GM23338 (cell line): ENCODE results near the gene KAT2A. TPM values are rescaled to one million over a fixed set of nuclear protein-coding genes. Genes with fewer than 3 reads are reported as not detected.

Experiments
- ATAC-seq: fragments of 200-7000 bp; cut with Tn5 transposase; 3 replicates; pipeline ENCODE4 v1.9.1; 2020
- DNase-seq: peaks from one replicate; pipeline ENCODE4 v3.0.0-alpha.2; 2015; ENCODE audit warnings: low spot score
- H2AFZ ChIP-seq: fragments of 200-600 bp; sonication (generic); 2 replicates; pipeline ENCODE4 v1.8.0; 2016; ENCODE audit warnings: antibody characterized with exemption, mild to moderate bottlenecking, moderate library complexity
- H3F3A ChIP-seq: fragments of 200-600 bp; sonication (generic); replicated peaks from 2 replicates; pipeline ENCODE4 v1.8.0; 2017; ENCODE audit warnings: antibody characterized with exemption, mixed run types, low read depth
- H3K27ac ChIP-seq: fragments of 200-600 bp; sonication (generic); 2 replicates; pipeline ENCODE4 v1.6.1; 2016; ENCODE audit warnings: low read depth
- H3K27me3 ChIP-seq: fragments of 200-600 bp; sonication (generic); 2 replicates; pipeline ENCODE4 v1.8.0; 2016; ENCODE audit warnings: mild to moderate bottlenecking, mixed run types, moderate library complexity; ENCODE audit not compliant: insufficient read depth
- H3K36me3 ChIP-seq: fragments of 200-600 bp; sonication (generic); 2 replicates; pipeline ENCODE4 v1.8.0; 2016; ENCODE audit warnings: mild to moderate bottlenecking; ENCODE audit not compliant: insufficient read depth
- H3K4me1 ChIP-seq: fragments of 200-600 bp; sonication (generic); 2 replicates; pipeline ENCODE4 v1.8.0; 2016; ENCODE audit warnings: mild to moderate bottlenecking, moderate library complexity; ENCODE audit not compliant: insufficient read depth
- H3K4me2 ChIP-seq: fragments of 200-600 bp; sonication (generic); 2 replicates; pipeline ENCODE4 v1.7.1; 2017; ENCODE audit warnings: mixed run types
- H3K4me3 ChIP-seq: fragments of 200-600 bp; sonication (generic); 2 replicates; pipeline ENCODE4 v1.6.1; 2016; ENCODE audit warnings: mixed run types
- H3K79me2 ChIP-seq: fragments of 200-600 bp; sonication (generic); replicated peaks from 2 replicates; pipeline ENCODE4 v1.8.0; 2017; ENCODE audit warnings: mild to moderate bottlenecking; ENCODE audit not compliant: insufficient read depth
- H3K9me2 ChIP-seq: fragments of 200-600 bp; sonication (generic); 2 replicates; pipeline ENCODE4 v1.8.0; 2017; ENCODE audit not compliant: insufficient read depth
- H4K20me1 ChIP-seq: fragments of 200-600 bp; sonication (generic); replicated peaks from 2 replicates; pipeline ENCODE4 v1.8.0; 2017; ENCODE audit warnings: mild to moderate bottlenecking; ENCODE audit not compliant: insufficient read depth
- H3K27ac Mint-ChIP-seq: 2 replicates; pipeline ENCODE4 v1.8.0; 2020; ENCODE audit warnings: inconsistent platforms, mild to moderate bottlenecking, moderate library complexity, mixed read lengths
- H3K27me3 Mint-ChIP-seq: 3 replicates; pipeline ENCODE4 v1.8.0; 2022; ENCODE audit warnings: low read depth, mild to moderate bottlenecking, moderate library complexity, mixed read lengths, inconsistent platforms; ENCODE audit not compliant: insufficient read depth, poor library complexity
- H3K36me3 Mint-ChIP-seq: 3 replicates; pipeline ENCODE4 v1.8.0; 2021; ENCODE audit warnings: low read depth, mild to moderate bottlenecking, inconsistent platforms, moderate library complexity, mixed read lengths
- H3K4me1 Mint-ChIP-seq: 3 replicates; pipeline ENCODE4 v1.8.0; 2020; ENCODE audit warnings: mild to moderate bottlenecking, inconsistent platforms, mixed read lengths
- H3K4me3 Mint-ChIP-seq: 3 replicates; pipeline ENCODE4 v1.8.0; 2021; ENCODE audit warnings: moderate library complexity, mild to moderate bottlenecking, inconsistent platforms, mixed read lengths
- H3K9me3 Mint-ChIP-seq: 3 replicates; pipeline ENCODE4 v1.8.0; 2020; ENCODE audit warnings: moderate library complexity, mild to moderate bottlenecking, inconsistent platforms, mixed read lengths
- ZNF114 ChIP-seq: fragments of 250-450 bp; sonication (Bioruptor Pico); IDR thresholded peaks from 2 replicates; pipeline ENCODE4 v1.5.0; 2020; ENCODE audit warnings: mild to moderate bottlenecking, moderate library complexity
- ZNF331 ChIP-seq: fragments of 250-450 bp; sonication (Bioruptor Pico); IDR thresholded peaks from 2 replicates; pipeline ENCODE4 v1.5.0; 2020; ENCODE audit warnings: low read depth, mild to moderate bottlenecking, moderate library complexity
- polyA plus RNA-seq: library from polyadenylated mRNA; unstranded; fragments of >200 nt; fragmentation: Nextera tagmentation; extraction: Ambion mirVana; gene quantifications from 2 replicates; pipeline ENCODE4 v1.2.1, GENCODE V29; 2016
- total RNA-seq: library from RNA; depleted of rRNA; stranded (reverse); fragments of >200 nt; shearing (Covaris generic); gene quantifications from 2 replicates; pipeline ENCODE4 v1.2.3, GENCODE V29; 2014
- TF ChIP-seq, protein P1 (sequence below): fragments of 250-450 bp; sonication (Bioruptor Pico); IDR thresholded peaks from 2 replicates; pipeline ENCODE4 v1.5.0; 2020; ENCODE audit warnings: mild to moderate bottlenecking, moderate library complexity
- TF ChIP-seq, protein P2 (sequence below), 2 experiments: fragments of 200-600 bp in 1 of 2; sonication (generic) in 1 of 2; conservative IDR thresholded peaks; 2 replicates each; pipeline versions ENCODE4 v1.5.1 to v1.6.1; 2016 to 2017; ENCODE audit warnings: antibody characterized with exemption in 2 of 2, low read depth in 2 of 2, mild to moderate bottlenecking in 2 of 2, moderate library complexity in 1 of 2

KAT2A gene
- total and polyA plus RNA-seq, 2 experiments from 2014 or later: 13.9 to 25.2 TPM

DNA sequence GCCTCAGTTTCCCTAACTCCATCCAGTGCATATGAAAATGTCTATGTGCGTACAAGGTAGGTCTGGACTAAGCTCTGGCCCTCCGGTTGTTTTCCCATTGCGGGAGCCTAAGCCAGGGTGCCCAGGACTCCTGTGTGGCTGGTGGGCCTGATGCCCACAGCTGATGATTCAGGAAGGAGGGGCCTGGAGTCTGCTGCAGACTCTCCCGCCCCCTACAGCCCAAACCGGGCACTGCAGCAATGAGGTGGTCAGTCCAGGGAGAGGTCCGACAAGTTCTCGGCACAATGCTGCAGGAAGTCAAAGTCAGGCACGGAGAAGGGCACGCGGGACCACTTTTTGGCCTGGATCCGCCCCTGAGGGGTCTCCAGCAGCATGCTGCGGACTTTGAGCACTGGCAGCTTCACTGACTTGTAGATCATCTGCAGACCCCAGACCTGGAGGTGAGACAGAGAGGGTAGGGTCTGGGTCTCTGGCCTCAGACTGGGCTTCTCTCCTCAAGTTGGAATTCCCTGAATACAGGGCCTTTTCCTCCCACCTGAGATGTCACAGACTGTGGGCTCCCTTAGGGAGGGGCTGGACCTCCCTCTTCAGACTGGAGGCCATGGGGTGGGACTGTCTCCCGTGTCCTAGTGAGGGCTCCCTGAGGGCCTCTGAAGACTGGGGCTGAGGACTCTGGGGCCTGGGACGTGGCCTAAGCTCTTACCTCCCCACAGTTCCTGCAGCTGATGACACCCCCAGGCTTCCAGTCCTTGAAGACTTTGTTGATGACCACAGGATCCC lies 19.5 kb downstream of the KAT2A start:
- Mint-ChIP-seq H3K27me3 (peaks cover 30% of the 10 kb centered on the region), H3K9me3 (no peaks in the 10 kb centered on the region; the same call in 2 of the 3 replicates), H3K4me3 (no peak overlapping the region), H3K27ac (no peak overlapping the region), H3K4me1 (peaks cover 19% of the 10 kb centered on the region), H3K36me3 (no peaks in the 10 kb centered on the region; the same call in 2 of the 3 replicates)
- ATAC-seq: peak; percentile 76
- DNase-seq: peak; percentile 88
- peak overlapping the region; percentile 48; the same call in 1 of the 2 replicates for H3K4me2 ChIP-seq
- H3K27me3 ChIP-seq: peaks cover 26% of the 10 kb centered on the region
- no peaks in the 10 kb centered on the region for H3K79me2 ChIP-seq
- H4K20me1 ChIP-seq: no peaks in the 10 kb centered on the region
- H3F3A ChIP-seq: no peaks in the 10 kb centered on the region
- TF ChIP-seq ZNF331 (CRISPR knock-in tag): no peak
- TF ChIP-seq, protein P1, sequence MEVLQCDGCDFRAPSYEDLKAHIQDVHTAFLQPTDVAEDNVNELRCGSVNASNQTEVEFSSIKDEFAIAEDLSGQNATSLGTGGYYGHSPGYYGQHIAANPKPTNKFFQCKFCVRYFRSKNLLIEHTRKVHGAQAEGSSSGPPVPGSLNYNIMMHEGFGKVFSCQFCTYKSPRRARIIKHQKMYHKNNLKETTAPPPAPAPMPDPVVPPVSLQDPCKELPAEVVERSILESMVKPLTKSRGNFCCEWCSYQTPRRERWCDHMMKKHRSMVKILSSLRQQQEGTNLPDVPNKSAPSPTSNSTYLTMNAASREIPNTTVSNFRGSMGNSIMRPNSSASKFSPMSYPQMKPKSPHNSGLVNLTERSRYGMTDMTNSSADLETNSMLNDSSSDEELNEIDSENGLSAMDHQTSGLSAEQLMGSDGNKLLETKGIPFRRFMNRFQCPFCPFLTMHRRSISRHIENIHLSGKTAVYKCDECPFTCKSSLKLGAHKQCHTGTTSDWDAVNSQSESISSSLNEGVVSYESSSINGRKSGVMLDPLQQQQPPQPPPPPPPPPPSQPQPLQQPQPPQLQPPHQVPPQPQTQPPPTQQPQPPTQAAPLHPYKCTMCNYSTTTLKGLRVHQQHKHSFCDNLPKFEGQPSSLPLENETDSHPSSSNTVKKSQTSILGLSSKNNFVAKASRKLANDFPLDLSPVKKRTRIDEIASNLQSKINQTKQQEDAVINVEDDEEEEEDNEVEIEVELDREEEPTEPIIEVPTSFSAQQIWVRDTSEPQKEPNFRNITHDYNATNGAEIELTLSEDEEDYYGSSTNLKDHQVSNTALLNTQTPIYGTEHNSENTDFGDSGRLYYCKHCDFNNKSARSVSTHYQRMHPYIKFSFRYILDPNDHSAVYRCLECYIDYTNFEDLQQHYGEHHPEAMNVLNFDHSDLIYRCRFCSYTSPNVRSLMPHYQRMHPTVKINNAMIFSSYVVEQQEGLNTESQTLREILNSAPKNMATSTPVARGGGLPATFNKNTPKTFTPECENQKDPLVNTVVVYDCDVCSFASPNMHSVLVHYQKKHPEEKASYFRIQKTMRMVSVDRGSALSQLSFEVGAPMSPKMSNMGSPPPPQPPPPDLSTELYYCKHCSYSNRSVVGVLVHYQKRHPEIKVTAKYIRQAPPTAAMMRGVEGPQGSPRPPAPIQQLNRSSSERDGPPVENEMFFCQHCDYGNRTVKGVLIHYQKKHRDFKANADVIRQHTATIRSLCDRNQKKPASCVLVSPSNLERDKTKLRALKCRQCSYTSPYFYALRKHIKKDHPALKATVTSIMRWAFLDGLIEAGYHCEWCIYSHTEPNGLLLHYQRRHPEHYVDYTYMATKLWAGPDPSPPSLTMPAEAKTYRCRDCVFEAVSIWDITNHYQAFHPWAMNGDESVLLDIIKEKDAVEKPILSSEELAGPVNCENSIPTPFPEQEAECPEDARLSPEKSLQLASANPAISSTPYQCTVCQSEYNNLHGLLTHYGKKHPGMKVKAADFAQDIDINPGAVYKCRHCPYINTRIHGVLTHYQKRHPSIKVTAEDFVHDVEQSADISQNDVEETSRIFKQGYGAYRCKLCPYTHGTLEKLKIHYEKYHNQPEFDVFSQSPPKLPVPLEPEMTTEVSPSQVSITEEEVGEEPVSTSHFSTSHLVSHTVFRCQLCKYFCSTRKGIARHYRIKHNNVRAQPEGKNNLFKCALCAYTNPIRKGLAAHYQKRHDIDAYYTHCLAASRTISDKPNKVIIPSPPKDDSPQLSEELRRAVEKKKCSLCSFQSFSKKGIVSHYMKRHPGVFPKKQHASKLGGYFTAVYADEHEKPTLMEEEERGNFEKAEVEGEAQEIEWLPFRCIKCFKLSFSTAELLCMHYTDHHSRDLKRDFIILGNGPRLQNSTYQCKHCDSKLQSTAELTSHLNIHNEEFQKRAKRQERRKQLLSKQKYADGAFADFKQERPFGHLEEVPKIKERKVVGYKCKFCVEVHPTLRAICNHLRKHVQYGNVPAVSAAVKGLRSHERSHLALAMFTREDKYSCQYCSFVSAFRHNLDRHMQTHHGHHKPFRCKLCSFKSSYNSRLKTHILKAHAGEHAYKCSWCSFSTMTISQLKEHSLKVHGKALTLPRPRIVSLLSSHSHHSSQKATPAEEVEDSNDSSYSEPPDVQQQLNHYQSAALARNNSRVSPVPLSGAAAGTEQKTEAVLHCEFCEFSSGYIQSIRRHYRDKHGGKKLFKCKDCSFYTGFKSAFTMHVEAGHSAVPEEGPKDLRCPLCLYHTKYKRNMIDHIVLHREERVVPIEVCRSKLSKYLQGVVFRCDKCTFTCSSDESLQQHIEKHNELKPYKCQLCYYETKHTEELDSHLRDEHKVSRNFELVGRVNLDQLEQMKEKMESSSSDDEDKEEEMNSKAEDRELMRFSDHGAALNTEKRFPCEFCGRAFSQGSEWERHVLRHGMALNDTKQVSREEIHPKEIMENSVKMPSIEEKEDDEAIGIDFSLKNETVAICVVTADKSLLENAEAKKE (CRISPR knock-in tag): no peak
- TF ChIP-seq ZNF114 (CRISPR knock-in tag): no peak
- TF ChIP-seq, protein P2, sequence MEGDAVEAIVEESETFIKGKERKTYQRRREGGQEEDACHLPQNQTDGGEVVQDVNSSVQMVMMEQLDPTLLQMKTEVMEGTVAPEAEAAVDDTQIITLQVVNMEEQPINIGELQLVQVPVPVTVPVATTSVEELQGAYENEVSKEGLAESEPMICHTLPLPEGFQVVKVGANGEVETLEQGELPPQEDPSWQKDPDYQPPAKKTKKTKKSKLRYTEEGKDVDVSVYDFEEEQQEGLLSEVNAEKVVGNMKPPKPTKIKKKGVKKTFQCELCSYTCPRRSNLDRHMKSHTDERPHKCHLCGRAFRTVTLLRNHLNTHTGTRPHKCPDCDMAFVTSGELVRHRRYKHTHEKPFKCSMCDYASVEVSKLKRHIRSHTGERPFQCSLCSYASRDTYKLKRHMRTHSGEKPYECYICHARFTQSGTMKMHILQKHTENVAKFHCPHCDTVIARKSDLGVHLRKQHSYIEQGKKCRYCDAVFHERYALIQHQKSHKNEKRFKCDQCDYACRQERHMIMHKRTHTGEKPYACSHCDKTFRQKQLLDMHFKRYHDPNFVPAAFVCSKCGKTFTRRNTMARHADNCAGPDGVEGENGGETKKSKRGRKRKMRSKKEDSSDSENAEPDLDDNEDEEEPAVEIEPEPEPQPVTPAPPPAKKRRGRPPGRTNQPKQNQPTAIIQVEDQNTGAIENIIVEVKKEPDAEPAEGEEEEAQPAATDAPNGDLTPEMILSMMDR (conservative IDR thresholded peaks at IDR 0.05; ENCODE audit: low read depth in 2 of 2): peak; percentile 91 to 98
- no peak overlapping the region for H3K4me3 ChIP-seq
- H3K9me2 ChIP-seq: no peaks in the 10 kb centered on the region
- H3K27ac ChIP-seq: no peak overlapping the region
- peaks cover 5% of the 10 kb centered on the region; the same call in 1 of the 2 replicates for H3K4me1 ChIP-seq
- no peaks in the 10 kb centered on the region for H3K36me3 ChIP-seq
- H2AFZ ChIP-seq: peak overlapping the region; percentile 75
